A549 (cell line): ENCODE data around the gene PTPRD.

Experiments
- EHF ChIP-seq: fragments of 250-450 bp; sonication (Bioruptor Pico); IDR thresholded peaks from 2 replicates; pipeline ENCODE4 v1.5.0; 2020; ENCODE audit warnings: mild to moderate bottlenecking
- JUN ChIP-seq, 2 experiments: fragments of >200 bp; sonication (Bioruptor Twin); formaldehyde crosslinking; IDR thresholded peaks; 2 replicates in 1 of 2; 3 replicates in 1 of 2; pipeline ENCODE4 v1.6.1; 2016 to 2017
- JUNB ChIP-seq: fragments of >200 bp; sonication (Bioruptor Twin); formaldehyde crosslinking; IDR thresholded peaks from 2 replicates; pipeline ENCODE4 v1.6.1; 2016
- MAZ ChIP-seq: fragments of 150-350 bp; IDR thresholded peaks from 2 replicates; pipeline ENCODE4 v1.6.1; 2014; ENCODE audit warnings: antibody characterized with exemption, low read depth, low read length, borderline replicate concordance
- ZC3H11A ChIP-seq: fragments of 450-650 bp; IDR thresholded peaks from 2 replicates; pipeline ENCODE4 v1.6.1; 2014; ENCODE audit warnings: antibody characterized with exemption, mild to moderate bottlenecking
- ZFP36 ChIP-seq: fragments of 450-650 bp; IDR thresholded peaks from 2 replicates; pipeline ENCODE4 v1.6.1; 2014; ENCODE audit warnings: borderline replicate concordance; ENCODE audit not compliant: partially characterized antibody
- TF ChIP-seq, protein P1 (sequence below): fragments of >200 bp; sonication (Bioruptor Twin); formaldehyde crosslinking; IDR thresholded peaks from 3 replicates; pipeline ENCODE4 v1.5.1; 2016

DNA sequence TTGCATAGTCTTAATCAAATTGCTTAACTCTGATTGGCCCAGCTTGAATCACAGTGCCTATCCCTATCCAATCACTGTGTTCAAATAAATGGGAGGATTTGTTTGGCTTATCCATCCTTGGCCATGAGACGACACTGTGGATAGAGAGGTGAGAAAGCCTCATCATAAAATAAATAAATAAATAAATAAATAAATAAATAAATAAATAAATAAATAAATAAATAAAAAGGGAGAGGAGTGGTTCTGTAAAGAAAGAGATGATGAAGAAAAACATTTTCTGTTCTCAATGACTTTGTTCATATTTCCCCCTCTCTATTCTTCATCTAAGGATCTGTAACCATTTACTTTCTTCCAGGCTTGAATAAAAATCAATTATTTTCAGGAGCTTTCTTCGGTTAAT, 74.7 kb downstream of the PTPRD start:
- TF ChIP-seq, protein P1, sequence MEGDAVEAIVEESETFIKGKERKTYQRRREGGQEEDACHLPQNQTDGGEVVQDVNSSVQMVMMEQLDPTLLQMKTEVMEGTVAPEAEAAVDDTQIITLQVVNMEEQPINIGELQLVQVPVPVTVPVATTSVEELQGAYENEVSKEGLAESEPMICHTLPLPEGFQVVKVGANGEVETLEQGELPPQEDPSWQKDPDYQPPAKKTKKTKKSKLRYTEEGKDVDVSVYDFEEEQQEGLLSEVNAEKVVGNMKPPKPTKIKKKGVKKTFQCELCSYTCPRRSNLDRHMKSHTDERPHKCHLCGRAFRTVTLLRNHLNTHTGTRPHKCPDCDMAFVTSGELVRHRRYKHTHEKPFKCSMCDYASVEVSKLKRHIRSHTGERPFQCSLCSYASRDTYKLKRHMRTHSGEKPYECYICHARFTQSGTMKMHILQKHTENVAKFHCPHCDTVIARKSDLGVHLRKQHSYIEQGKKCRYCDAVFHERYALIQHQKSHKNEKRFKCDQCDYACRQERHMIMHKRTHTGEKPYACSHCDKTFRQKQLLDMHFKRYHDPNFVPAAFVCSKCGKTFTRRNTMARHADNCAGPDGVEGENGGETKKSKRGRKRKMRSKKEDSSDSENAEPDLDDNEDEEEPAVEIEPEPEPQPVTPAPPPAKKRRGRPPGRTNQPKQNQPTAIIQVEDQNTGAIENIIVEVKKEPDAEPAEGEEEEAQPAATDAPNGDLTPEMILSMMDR = no peak
- TF ChIP-seq MAZ (no peak), EHF (CRISPR knock-in tag) (no peak), ZC3H11A (peak; percentile 42), ZFP36 (no peak), JUN (IDR thresholded peaks at IDR 0.05) (no peak), JUNB (no peak)
